ENCODE results near the gene GREB1L.

DNA sequence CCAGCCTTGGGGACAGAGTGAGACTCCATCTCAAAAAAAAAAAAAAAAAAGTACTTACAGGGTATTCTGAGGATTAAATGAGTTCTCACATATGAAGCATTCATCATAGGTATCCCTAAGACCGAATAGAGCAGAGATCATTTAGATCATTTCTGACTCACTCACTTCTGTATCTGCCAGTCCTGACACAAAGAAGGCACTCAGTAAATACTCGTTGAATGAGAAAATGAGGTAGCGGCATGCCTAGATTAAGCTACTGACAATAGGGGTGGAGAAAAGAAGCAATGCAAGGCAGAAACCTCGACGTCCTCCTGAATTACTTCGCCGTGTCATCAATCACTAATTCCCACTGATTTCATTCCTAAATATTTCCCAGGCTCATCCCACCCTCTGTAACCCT, 103.8 kb downstream of the GREB1L start:
- TF ChIP-seq POLR2AphosphoS5 (IDR thresholded peaks at IDR 0.05; ENCODE audit: low read depth): no peak
- TF ChIP-seq, protein P1, sequence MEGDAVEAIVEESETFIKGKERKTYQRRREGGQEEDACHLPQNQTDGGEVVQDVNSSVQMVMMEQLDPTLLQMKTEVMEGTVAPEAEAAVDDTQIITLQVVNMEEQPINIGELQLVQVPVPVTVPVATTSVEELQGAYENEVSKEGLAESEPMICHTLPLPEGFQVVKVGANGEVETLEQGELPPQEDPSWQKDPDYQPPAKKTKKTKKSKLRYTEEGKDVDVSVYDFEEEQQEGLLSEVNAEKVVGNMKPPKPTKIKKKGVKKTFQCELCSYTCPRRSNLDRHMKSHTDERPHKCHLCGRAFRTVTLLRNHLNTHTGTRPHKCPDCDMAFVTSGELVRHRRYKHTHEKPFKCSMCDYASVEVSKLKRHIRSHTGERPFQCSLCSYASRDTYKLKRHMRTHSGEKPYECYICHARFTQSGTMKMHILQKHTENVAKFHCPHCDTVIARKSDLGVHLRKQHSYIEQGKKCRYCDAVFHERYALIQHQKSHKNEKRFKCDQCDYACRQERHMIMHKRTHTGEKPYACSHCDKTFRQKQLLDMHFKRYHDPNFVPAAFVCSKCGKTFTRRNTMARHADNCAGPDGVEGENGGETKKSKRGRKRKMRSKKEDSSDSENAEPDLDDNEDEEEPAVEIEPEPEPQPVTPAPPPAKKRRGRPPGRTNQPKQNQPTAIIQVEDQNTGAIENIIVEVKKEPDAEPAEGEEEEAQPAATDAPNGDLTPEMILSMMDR (IDR thresholded peaks at IDR 0.05; ENCODE audit: insufficient read depth, low read length): no peak

All from HL-60 (cell line).